ENCODE measurements around the gene STK4. TPM values are rescaled to one million over a fixed set of nuclear protein-coding genes. Genes with fewer than 3 reads are reported as not detected.

The STK4 gene
- total and polyA plus RNA-seq, 2 of the 4 experiments (the other 2 are of a cell fraction), result 10.2 to 22.2 TPM

DNA sequence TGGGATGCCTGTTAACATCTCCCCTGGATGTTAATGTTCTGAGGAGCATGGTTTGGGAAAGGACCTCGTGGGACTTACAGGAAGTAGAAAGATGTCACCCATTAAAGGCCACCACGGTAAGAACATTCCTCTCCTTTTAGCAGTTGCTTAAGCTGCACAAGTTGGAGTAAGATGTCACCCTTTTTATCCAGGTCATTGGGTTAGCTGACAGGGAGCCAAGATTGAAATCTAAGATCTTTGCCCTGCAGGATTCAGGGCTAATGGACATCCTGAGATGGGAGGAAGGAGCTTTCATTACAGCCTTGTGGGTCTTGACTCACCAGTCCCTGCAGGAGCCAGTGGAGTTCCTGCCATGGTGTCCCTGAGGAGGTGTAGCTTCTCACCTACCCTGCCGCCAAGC, 34.4 kb upstream of the STK4 start:
- BruUV-seq (replicated peaks), result TSS peak; percentile 78
- WGBS, 2 experiments (ENCODE audit: extremely low coverage in 2 of 2, insufficient read length in 1 of 2), result 100% methylated on average over 1 of the region's 3 CpGs; no CpG with 5 or more reads in 1 of the 2 experiments

More for the DNA sequence above, 34.4 kb upstream of the STK4 start:
- no peak overlapping the region for H3K18ac ChIP-seq (ENCODE audit: low read depth, low read length)
- peaks cover 3% of the 10 kb centered on the region; the same call in 1 of the 2 replicates for H3K9me1 ChIP-seq (ENCODE audit: insufficient read depth, low read length)
- H3K23ac ChIP-seq (ENCODE audit: low read depth, low read length), result no peak overlapping the region
- no peak overlapping the region for H3K14ac ChIP-seq (replicated peaks; ENCODE audit: low read depth, low read length)
- no peak overlapping the region for H4K91ac ChIP-seq (ENCODE audit: insufficient read depth, low read depth, low read length)
- no peak overlapping the region for H4K5ac ChIP-seq (ENCODE audit: low read depth, low read length)
- intact Hi-C loops (cut with micrococcal nuclease), result no loop called here
- no peak overlapping the region for H2BK20ac ChIP-seq (ENCODE audit: low read depth, low read length)
- dilution Hi-C loops (cut with HindIII; ENCODE audit: low sequenced_read_pairs, unreplicated experiment), result no loop called here
- H2AFZ ChIP-seq (replicated peaks; ENCODE audit: low read length, poor library complexity), result no peak overlapping the region
- H3K27ac ChIP-seq (ENCODE audit: insufficient read depth, low read length), result no peak overlapping the region
- no peak overlapping the region for H2BK15ac ChIP-seq (ENCODE audit: low read depth, low read length)
- H3K4me1 ChIP-seq (ENCODE audit: control insufficient read depth, insufficient read depth, low read length), result no peaks in the 10 kb centered on the region
- H3K4me2 ChIP-seq (ENCODE audit: low read depth, low read length), result no peak overlapping the region
- no peaks in the 10 kb centered on the region for H3K79me1 ChIP-seq (ENCODE audit: low read depth in 1 of 2, low read length in 2 of 2)
- no peak overlapping the region for H3K9ac ChIP-seq (ENCODE audit: low read depth, low read length)
- in situ Hi-C loops (cut with MboI; ENCODE audit: low sequenced_read_pairs), result no loop called here
- no peak overlapping the region for H3K4me3 ChIP-seq (ENCODE audit: insufficient read depth, low read depth, low read length)
- peaks cover 40% of the 10 kb centered on the region for H3K36me3 ChIP-seq (ENCODE audit: control insufficient read depth, insufficient read depth, low read length)
- H4K8ac ChIP-seq (ENCODE audit: low read depth in 2 of 2, low read length in 2 of 2), result no peak overlapping the region
- peak overlapping the region; percentile 50 for H2AK9ac ChIP-seq (replicated peaks; ENCODE audit: low read depth, low read length, poor library complexity)
- H3K9me3 ChIP-seq (ENCODE audit: control insufficient read depth, insufficient read depth, low read length), result no peaks in the 10 kb centered on the region
- no peak for TF ChIP-seq MAFK (IDR thresholded peaks at IDR 0.05; ENCODE audit: low read depth, low read length)
- TF ChIP-seq BHLHE40 (IDR thresholded peaks at IDR 0.05; ENCODE audit: low read depth, low read length), result no peak
- no peak for TF ChIP-seq MXI1 (IDR thresholded peaks at IDR 0.05; ENCODE audit: borderline replicate concordance, low read depth, low read length)
- no peak for TF ChIP-seq NFE2L2 (IDR thresholded peaks at IDR 0.05; ENCODE audit: low read depth, low read length)
- no peak for TF ChIP-seq POLR2A (IDR thresholded peaks at IDR 0.05; ENCODE audit: low read depth, low read length)
- TF ChIP-seq FOS (IDR thresholded peaks at IDR 0.05; ENCODE audit: low read depth, low read length), result no peak
- H3K27me3 ChIP-seq (ENCODE audit: control insufficient read depth, insufficient read depth, low read length), result no peaks in the 10 kb centered on the region
- DNase-seq (no peak), ATAC-seq (ENCODE audit: low read depth) (no peak)
- no peak overlapping the region for H2BK120ac ChIP-seq (ENCODE audit: low read depth, low read length)
- H3K4ac ChIP-seq (ENCODE audit: low read depth, low read length), result no peak overlapping the region
- ChIA-PET POLR2A (ENCODE audit: unreplicated experiment) (no interaction called here), CTCF (no interaction called here)
- no peaks in the 10 kb centered on the region for H4K20me1 ChIP-seq (ENCODE audit: insufficient read depth, low read length)
- H2AK5ac ChIP-seq (ENCODE audit: low read depth, low read length), result no peak overlapping the region
- H2BK5ac ChIP-seq (ENCODE audit: low read depth, low read length, poor library complexity, severe bottlenecking), result no peak overlapping the region
- no peak overlapping the region for H3K56ac ChIP-seq (ENCODE audit: extremely low read depth, insufficient read depth, low read length)
